AG08396 (cell line): ENCODE data around the gene CCDC192.
"Not testable (repeated sequence)": the region's sequence is repeated elsewhere in the genome, so short reads cannot be mapped to it uniquely, and the experiment has no call there.

Experiments
- DNase-seq: peaks from one replicate; pipeline ENCODE4 v3.0.0; 2012; ENCODE audit warnings: low spot score, mixed read lengths

The CCDC192 gene

DNA sequence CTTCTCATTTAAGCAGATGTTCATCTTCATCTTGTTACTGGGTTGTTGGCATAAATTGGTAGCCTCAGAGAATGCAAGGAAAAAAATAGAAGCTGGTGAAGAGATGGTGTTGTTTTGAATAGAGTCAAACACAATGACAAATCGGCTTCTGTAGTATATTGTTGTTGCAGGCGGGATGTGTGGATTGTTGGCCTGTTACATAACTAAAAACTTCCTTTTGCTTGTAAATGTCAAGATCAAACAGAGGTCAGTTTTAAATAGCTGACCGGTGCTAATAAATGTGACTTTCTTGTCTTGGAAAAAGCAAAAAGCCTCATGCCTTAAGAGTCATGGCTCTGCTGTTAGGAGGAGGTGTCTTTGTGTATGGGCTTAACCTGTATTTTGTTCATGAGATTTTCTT lies 59.2 kb downstream of the CCDC192 start:
- DNase-seq: no peak

DNA sequence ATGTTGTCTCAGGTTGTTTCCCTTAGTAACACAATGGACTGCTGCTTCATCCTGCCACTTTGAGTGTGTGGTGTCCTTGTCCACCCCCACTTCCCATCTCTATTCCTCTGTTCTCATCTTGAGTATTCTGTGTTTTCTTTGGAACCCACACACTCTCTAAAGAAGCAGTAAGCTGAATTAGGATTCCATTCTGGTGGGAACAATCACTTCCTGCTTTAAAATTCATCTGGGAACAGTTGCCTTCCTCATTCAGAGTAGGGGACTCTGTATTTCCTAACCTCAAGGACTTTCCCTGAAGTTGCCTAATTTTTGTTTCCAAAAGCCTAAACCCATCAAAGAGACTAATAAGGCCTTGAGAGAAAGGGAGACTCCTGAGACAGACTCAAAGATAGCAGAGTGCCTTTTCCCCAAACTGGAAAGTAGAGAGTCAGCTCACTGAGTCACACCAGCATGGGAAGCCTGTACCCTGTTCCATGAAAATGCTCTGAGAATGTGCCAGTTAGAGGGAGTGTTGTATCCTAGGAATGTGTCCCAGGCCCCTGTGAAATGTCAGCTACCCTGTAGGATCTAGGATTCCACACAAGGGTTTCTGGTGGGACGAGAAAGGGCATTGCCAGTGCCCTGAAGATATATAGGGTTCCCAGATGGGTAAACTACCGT lies 63.6 kb downstream of the CCDC192 start:
- DNase-seq: peak; percentile 13

DNA sequence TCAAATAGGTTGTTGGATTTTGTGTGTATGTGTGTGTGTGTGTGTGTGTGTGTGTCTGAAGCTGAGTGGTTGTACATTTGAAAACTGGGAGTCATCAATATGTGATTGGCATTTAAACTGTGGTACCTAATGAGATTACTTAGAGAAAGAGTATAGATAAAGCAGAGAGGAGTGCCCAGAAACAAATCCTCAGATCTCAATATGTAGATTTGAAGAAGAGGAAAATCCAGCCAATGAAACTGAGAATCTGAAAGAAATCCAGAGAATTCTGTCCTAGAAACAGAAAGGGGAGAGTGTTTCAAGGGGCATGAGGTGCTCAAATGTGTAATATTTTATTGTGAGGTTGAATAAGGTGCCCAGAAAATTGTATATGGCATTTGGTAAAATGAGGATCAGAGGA lies 66.2 kb downstream of the CCDC192 start:
- DNase-seq: no peak

DNA sequence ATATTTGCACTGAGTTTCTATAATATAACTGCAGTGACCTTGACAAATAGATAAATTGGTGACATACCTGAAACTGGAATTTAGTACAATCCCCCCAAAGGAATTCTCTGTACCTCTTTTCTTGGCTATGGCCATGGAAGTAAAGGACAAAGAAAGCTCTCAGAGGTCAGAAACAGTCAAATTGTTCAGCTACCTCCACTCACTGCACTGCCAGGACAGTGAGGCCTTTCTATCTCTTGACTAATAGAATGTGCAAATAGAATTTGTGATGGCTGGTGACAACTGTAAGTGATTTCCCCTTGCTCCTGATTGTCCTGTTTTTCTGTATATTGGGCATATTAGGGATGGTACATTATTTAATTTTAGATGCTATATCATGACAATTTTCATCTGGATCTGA lies 67.1 kb downstream of the CCDC192 start:
- no peak for DNase-seq

DNA sequence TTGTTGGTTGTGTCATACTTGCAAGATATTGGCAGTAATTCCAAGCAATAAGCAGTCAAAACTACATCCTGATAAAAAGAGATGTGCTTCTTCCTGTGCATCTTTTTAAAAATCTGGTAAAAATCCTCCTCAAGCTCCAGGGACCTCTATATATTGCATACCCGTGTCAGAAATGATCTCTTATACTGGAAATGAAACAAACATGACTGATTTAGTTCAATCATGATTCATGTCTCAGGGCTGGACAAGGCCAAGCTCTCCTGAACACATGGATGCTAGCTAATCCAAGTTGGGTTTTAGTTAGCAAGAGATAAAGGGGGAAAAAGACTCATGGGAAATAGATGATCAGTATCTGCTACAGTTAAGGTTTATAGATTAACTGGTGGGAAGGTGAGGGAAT lies 69.3 kb downstream of the CCDC192 start:
- DNase-seq: no peak

DNA sequence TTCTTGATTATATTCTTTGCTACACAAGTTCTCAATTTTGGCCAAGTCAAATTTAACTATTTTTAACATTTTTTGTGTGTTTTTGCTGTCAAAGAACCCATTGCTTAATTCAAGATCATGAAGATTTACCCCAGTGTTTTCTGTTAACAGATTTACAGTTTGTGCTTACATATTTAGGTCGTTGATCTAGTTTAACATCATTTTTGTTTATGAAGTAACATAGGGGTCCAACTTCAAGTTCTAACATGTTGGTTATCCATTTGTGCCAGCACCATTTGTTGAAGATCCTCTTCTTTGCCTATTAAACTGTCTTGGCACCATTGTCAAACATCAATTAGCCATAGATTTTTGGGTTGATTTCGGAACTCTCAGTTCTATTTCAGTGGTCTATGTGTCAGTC lies 71.0 kb downstream of the CCDC192 start:
- DNase-seq: no peak

DNA sequence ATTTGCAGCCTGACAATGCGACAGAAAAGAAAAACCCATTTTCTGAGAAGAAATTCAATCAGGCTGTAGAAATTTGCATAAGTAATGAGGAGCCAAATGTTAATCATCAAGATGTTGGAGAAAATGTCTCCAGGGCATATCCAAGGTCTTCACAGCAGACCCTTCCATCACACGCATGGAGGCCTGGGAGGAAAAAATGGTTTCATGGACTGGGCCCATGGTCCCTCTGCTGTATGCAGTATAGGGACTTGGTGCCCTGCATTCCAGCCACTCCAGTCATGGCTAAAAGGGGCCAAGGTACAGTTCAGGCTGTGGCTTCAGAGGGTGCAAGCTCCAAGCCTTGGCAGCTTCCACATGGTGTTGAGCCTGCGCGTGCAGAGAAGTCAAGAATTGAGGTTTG lies 73.3 kb downstream of the CCDC192 start:
- DNase-seq: no peak

DNA sequence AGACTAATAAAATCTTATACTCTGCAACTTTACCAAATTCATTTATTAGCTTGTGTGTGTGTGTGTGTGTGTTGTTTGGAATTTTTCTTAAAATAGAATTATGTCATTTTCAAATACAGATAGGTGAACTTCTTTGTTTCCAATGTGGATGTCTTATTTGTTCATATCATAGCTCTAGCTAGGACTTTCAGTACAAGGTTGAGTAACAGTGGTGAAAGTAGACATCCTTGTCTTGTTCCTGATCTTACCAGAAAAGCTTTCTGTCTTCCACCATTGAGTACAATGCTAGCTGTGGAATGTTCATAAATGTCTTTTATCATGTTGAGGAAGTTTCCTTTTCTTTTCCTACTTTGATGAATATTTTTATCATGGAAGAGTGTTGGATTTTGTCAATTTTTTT lies 74.8 kb downstream of the CCDC192 start:
- no peak for DNase-seq

DNA sequence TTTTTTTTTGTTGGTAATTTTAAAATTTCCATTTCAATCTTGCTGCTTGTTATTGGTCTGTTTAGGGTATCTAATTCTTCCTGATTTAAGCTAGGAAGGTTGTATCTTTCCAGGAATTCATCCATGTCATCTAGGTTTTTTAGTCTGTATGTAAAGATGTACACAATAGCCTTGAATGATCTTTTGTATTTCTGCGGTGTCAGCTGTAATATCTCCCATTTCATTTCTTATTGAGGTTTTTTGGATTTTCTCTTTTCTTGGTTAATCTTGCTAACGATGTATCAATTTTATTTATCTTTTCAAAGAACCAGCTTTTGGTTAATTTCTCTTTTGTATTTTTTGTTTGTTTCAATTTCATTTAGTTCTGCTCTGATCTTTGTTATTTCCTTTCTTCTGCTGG lies 79.3 kb downstream of the CCDC192 start:
- not testable (repeated sequence) for DNase-seq

DNA sequence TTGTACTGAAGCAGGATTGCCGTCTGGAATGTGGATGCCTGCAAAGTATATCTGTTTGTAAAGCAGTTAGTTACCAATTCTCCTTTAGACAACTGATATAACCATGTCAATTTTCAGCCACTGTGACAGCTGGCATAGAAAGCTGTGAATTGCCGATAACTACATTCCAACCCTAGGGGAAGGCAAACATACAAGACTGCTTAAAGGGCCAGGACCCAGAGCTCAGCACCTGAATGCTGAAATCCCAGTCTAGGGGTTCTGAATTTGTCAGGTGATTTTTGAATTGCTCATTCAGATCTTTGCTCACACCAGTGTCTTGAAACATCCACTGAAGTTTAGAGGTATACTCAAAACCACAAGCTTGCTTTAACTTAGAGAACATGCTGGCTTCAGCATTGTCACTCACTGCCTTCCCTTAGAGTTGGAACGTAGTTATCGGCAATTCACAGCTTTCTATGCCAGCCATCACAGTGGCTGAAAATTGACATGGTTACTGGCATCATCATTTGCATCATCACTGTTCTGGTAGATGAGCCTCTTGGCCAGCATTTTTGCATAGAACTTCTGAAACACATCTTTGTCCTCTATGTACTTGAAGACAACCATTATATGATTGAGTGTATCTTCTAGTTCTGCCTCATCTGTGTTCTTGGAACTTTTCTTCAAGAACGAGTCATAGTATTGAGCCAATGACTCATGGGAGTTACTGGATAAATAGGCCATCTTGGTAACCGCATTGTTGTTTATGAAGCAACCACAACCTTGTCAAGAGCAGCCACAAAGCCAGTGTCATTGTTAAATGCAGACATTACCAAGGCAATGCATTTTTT lies 82.1 kb downstream of the CCDC192 start:
- peak; percentile 67 for DNase-seq

DNA sequence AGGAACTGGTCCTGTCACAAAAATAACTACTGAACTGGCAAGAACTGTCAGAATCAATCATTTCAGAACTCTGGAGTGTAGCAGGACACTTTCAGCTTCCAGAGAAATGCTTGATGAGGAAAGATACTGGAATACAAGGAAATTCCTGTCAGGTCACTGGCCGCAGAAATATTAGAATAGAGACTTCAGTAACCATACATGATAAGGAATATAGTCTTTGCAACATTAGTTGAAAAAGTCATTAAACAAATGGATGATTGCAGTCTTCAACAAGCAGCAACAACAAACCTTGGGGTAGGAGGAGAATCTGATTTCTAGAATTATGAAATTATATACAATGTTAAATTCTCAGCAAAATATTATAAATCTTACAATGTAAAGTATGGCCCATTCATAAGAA lies 88.2 kb downstream of the CCDC192 start:
- no peak for DNase-seq

DNA sequence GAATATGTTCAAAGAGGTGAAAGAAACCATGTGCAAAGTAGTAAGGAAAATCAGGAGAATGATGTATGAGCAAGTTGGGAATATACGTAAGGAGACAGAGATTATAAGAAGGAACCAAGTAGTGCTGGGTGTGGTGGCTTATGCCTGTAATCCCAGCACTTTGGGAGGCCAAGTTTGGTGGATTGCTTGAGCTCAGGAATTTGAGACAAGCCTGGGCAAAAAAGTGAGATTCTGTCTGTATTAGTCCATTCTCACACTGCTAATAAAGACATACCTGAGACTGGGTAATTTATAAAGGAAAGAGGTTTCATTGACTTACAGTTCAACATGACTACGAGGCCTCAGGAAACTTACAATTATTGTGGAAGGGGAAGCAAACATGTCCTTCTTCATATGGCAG lies 88.7 kb downstream of the CCDC192 start:
- DNase-seq: not testable (repeated sequence)

DNA sequence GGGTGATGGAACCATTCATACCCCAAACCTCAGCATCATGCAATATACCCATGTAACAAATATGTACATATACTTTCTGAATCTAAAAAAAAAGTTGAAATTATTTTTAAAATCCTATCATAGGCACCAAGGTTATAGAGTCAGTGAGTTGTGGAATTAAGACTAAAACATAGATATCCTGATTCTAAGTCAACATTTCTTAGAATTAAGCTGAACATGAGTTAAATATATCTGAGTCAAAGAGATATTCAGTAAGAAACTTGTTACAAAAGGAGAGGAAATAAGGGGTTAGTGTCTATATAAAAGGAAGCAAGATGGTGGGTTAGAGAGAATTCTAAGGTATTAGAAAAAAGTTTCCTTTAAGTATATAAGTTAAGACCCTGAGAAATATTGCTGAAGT lies 89.9 kb downstream of the CCDC192 start:
- no peak for DNase-seq

DNA sequence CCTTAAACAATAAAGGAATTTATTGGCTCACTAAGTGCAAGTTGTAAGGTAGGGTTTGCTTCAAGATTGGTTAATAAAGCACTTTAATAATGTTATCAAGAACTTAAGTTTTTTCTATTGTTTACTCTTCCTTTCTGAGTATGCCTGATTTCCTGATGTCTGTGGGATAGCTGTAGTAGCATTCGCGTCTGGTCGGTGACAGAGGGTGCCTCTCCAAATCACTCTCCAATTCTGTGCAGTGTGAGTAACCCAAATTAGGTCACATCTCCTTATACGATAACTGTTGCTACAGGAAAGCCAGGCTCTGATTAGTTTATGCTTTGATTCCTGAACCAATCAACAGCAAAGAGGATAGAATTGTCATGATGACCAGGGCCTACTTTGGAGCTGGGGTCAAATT lies 90.7 kb downstream of the CCDC192 start:
- no peak for DNase-seq

DNA sequence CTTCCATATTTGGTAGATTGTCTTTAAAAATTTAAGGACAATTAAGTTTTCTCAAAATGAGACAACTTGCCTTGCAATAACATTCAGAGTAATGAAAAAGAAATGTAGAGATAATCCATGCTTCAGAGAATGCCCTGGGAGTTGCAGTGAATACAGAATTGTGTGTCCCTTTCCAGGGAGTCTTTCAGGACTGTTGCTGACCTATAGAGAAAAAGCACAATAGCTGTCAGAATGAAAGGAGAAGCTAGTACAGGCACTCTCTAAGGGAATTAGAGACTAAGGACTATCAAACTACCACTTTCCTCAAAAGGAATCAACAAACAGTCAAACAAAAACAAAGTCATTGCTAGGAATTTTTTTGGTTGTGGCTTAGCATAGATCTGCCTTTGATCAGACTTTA lies 93.0 kb downstream of the CCDC192 start:
- DNase-seq: no peak

DNA sequence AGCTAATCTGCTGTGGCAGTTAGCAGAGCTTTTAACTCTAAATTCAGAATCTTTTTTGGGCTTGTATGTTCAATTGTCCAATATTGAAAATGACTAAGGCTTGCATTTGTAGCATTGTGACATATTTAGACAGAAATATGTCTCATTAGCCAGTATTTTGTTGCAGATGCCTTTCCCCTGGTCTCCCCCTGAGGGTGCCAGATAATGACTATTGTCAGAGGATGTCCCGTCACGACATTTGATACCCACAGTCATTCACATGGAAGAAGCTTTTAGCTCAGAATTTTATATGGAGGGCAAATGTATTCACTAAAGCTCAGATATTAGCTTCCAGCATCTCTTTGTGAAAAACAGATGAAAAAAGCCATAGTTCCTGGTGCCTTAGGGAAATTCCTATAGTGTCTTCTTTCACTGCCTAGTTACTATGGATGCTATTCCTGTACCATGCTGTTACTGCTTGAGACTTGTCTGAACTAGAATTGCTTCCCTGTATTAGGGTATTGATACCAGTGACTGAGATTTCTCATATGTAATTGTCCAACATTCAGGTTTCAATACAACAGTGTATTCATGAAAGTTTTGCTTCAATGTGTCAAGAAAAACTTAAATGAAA lies 96.2 kb downstream of the CCDC192 start:
- no peak for DNase-seq

DNA sequence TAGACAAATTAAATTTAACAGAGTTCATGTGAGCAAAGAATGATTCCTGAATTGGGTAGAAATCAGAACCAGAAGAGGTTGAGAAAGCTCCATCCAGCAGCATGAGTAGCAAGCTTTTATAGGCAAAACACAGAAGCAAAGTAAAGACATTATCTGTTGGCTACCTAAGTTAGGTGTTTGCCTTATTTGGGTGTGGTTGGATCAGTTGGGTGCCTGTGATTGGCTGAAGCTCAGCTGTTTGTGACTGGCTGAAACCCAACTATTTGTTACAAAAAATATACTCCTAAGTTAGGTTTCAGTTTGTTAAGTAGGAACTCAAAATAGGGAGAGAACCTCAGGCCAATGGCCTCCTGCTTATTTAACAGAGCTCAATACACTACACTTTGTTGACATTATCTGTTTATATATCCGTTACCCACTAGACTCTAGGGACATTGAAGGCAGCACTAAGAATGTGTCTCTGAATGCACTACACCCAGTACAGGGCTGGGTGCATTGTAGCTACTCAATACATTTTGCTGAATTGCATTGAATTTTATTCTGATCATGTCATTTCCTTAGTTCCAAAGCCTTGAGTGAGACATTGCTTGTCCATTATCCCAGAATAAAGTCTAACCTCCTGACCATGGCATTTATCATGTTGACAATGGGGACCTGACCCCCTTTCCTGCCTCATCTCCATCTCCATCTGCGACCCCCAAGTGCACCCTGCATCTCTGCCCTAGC lies 98.7 kb downstream of the CCDC192 start:
- DNase-seq: peak; percentile 20

DNA sequence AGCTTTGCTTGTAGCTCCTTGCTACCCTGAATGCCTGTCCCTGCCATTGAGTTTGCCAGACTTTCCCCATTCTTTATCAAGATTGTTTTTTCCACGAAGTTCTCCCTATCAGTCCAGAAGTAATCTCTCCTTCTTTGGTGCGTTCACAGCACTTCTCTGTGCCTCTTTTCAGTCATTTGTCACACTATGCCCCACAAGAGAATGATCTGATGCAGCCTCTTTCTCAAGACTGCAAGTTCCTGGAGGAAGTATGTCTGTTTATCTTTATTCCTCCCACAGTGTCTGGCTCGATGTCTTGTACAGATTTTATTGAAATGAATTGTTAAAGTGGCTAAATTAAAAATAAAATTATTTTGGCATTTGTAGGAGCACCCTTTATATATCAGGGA lies 99.3 kb downstream of the CCDC192 start:
- DNase-seq: no peak

DNA sequence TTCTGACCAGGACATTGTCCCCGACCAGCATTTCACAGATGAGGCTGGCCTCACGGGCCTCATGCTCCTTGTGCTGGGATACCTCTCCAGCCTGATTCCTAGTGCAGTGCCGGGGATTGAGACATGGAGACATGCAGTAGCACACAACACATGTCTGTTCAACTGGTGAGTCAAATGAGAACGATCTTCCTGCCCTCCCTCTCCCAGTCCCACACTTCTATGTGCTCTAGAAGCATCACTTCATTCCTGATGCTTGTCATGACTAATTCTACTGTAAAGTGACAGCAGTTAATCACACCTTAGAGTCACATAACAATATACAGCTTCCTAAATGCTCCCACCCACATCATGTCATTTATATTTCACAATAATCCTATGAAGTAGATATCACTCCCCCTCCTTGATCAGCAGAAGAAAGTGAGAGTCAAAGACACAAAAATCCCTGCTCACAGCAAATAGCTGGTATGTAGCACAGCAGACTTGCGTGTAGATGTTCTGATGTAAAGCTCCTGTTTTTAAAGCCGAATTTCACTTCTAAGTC lies 101.8 kb downstream of the CCDC192 start:
- peak; percentile 11 for DNase-seq

DNA sequence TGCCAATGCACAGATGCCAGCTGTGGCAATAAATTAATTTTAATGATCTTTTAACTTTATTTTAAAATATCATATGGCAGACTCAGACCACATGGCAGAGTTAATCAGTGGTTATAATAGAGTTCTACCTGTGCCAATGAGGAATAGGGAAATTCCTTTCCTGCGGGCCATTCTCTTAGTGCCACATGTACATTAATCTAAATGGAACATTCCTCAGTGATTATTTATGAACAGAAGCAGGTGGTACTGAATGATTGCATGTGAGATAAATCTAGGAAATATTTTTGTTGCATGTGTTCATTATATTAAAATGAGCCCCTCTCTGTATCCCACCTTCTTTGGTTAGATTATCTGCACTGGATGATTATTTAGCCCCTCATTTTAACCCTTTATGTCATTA lies 102.3 kb downstream of the CCDC192 start:
- no peak for DNase-seq

DNA sequence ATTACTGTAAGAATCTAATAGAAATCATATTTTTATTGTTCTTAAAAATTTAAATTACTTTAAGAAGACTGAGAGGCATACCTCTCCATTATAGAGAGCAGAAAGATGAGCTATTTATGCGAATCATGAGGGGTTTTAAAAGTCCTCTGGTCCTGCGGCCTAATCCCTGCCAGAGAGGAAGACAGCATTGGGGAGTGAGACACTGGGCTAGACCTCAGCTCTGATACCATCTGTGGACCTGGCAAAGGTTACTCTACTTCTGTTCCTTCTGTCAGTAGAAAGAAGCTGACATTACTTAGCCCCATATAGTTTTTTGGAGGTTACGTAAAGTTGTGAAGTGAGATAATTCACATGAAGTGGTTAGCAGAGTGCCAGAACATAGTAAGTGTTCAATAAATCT lies 103.6 kb downstream of the CCDC192 start:
- no peak for DNase-seq

DNA sequence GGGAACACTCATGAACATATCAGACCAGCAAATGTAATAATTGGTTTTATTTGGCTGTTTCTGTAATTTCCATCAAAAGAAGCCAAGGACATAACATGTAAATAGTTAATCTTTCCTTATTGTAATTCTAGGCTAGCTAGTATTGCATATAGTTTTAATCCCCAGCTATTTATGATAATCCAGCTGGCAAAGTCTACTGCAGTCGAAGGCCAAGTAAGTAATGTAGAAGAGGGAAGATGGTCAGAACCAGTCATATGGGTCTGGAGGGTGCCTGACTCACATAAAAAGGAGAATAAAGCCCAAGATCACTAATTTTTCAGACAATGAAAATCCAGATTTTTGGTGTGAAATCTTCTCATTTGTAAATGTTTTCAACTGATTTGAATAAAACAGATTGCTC lies 106.3 kb downstream of the CCDC192 start:
- no peak for DNase-seq
